GM12878 (cell line): ENCODE data around the gene SYNGR4. TPM values are rescaled to one million over a fixed set of nuclear protein-coding genes. Genes with fewer than 3 reads are reported as not detected.

Source experiments
- ATAC-seq: fragments of 200-7000 bp; cut with Tn5 transposase; 3 replicates; pipeline ENCODE4 v1.9.1; 2020; ENCODE audit warnings: mild to moderate bottlenecking, moderate library complexity
- BruUV-seq: library from RNA; stranded (reverse); fragments of 400-500 nt; replicated peaks from 2 replicates; lab custom pipeline; 2021; lab: Mats Ljungman, UMichigan
- CTCF ChIA-PET: fragments of 300-600 bp; sonication (Branson Sonifier 250); formaldehyde crosslinking; extraction: SDS; loops from one replicate; lab custom pipeline; 2021; ENCODE audit warnings: inconsistent platforms; lab: Yijun Ruan, JAX
- POLR2A ChIA-PET: fragments of 350-600 bp; formaldehyde crosslinking; extraction: SDS; loops from one replicate; lab custom pipeline; 2021; ENCODE audit warnings: inconsistent platforms; lab: Charles Lee
- RAD21 ChIA-PET: fragments of 300-600 bp; sonication (Branson Sonifier 250); formaldehyde crosslinking; loops from one replicate; lab custom pipeline; 2023; ENCODE audit warnings: antibody characterized with exemption; ENCODE audit not compliant: unreplicated experiment; lab: Charles Lee
- SMC1A ChIA-PET: fragments of 300-600 bp; sonication (Branson Sonifier 250); formaldehyde crosslinking; loops from one replicate; lab custom pipeline; 2023; ENCODE audit not compliant: unreplicated experiment, uncharacterized antibody; lab: Charles Lee
- DNase-seq: peaks from one replicate; pipeline ENCODE4 v3.0.0-alpha.2; 2011; ENCODE audit warnings: low read depth, low spot score
- FAIRE-seq: peaks from 3 replicates; lab custom pipeline; 2011; peaks lifted over from hg19 to GRCh38; lab: Jason Lieb, UNC
- H2AFZ ChIP-seq: 2 replicates; pipeline ENCODE4 v1.6.0; 2011; ENCODE audit warnings: low read depth, low read length, control low read depth; ENCODE audit not compliant: control insufficient read depth
- H3K27ac ChIP-seq: 2 replicates; pipeline ENCODE4 v1.5.1; 2011; ENCODE audit warnings: control low read depth; ENCODE audit not compliant: control insufficient read depth, insufficient read depth
- H3K27me3 ChIP-seq, 2 experiments: replicated peaks in 1 of 2; 2 replicates each; pipeline versions ENCODE4 v1.6.0 to v1.6.1; 2011; ENCODE audit warnings: low read length in 1 of 2; ENCODE audit not compliant: control insufficient read depth in 2 of 2, insufficient read depth in 2 of 2
- H3K36me3 ChIP-seq, 2 experiments: 2 replicates each; pipeline ENCODE4 v1.5.1; 2011; ENCODE audit warnings: low read length in 1 of 2; ENCODE audit not compliant: control insufficient read depth in 2 of 2, insufficient read depth in 2 of 2
- H3K4me1 ChIP-seq: 2 replicates; pipeline ENCODE4 v1.6.1; 2011; ENCODE audit warnings: mild to moderate bottlenecking, low read length, moderate library complexity, mixed read lengths; ENCODE audit not compliant: control insufficient read depth, insufficient read depth
- H3K4me2 ChIP-seq: 2 replicates; pipeline ENCODE4 v1.6.0; 2011; ENCODE audit warnings: control low read depth; ENCODE audit not compliant: control insufficient read depth, insufficient read depth
- H3K4me3 ChIP-seq: fragments of 200-600 bp; sonication (generic); 2 replicates; pipeline ENCODE4 v1.5.1; 2016
- H3K79me2 ChIP-seq: 2 replicates; pipeline ENCODE4 v1.6.0; 2011; ENCODE audit warnings: low read length; ENCODE audit not compliant: control insufficient read depth, insufficient read depth
- H3K9ac ChIP-seq: 2 replicates; pipeline ENCODE4 v1.8.0; 2011; ENCODE audit warnings: low read length, control low read depth, mixed read lengths; ENCODE audit not compliant: control insufficient read depth, insufficient read depth
- H3K9me3 ChIP-seq: replicated peaks from 3 replicates; pipeline ENCODE4 v1.5.1; 2011; ENCODE audit warnings: mild to moderate bottlenecking, low read length; ENCODE audit not compliant: control insufficient read depth, insufficient read depth
- H4K20me1 ChIP-seq: 2 replicates; pipeline ENCODE4 v1.6.0; 2011; ENCODE audit not compliant: control insufficient read depth, insufficient read depth
- ATF3 ChIP-seq: IDR thresholded peaks from 2 replicates; pipeline ENCODE4 v1.6.1; 2011; ENCODE audit warnings: low read depth, mild to moderate bottlenecking, low read length, moderate library complexity, borderline replicate concordance; ENCODE audit errors: extremely low read depth
- ESRRA ChIP-seq: IDR thresholded peaks from 2 replicates; pipeline ENCODE4 v1.6.1; 2012; ENCODE audit warnings: mild to moderate bottlenecking, low read length, improper control_type of control experiment
- HDAC2 ChIP-seq: fragments of 200-600 bp; sonication (generic); IDR thresholded peaks from 2 replicates; pipeline ENCODE4 v1.6.1; 2017
- IKZF2 ChIP-seq, 2 experiments: fragments of 450-650 bp; IDR thresholded peaks; 2 replicates each; pipeline ENCODE4 v1.6.1; 2017; ENCODE audit warnings: mild to moderate bottlenecking in 2 of 2, moderate library complexity in 2 of 2
- NFXL1 ChIP-seq: fragments of 450-650 bp; IDR thresholded peaks from 2 replicates; pipeline ENCODE4 v1.6.1; 2017; ENCODE audit warnings: antibody characterized with exemption, mild to moderate bottlenecking, borderline replicate concordance
- PBX3 ChIP-seq: IDR thresholded peaks from 2 replicates; pipeline ENCODE4 v1.6.1; 2011; ENCODE audit warnings: mild to moderate bottlenecking, low read depth, low read length, moderate library complexity; ENCODE audit not compliant: insufficient replicate concordance
- POLR2AphosphoS2 ChIP-seq: IDR thresholded peaks from 2 replicates; pipeline ENCODE4 v1.6.1; 2011; ENCODE audit warnings: low read depth, mild to moderate bottlenecking, low read length, improper control_type of control experiment, moderate library complexity
- STAT3 ChIP-seq: IDR thresholded peaks from 2 replicates; pipeline ENCODE4 v1.6.1; 2011; ENCODE audit warnings: low read depth, low read length, improper control_type of control experiment
- SUZ12 ChIP-seq: fragments of 200-600 bp; sonication (generic); IDR thresholded peaks from one replicate; pipeline ENCODE4 v1.6.1; 2018; ENCODE audit warnings: antibody characterized with exemption, mild to moderate bottlenecking; ENCODE audit not compliant: unreplicated experiment
- ZBTB33 ChIP-seq: fragments of 450-650 bp; IDR thresholded peaks from 2 replicates; pipeline ENCODE4 v1.6.1; 2017; ENCODE audit warnings: mild to moderate bottlenecking
- ZNF384 ChIP-seq: IDR thresholded peaks from 2 replicates; pipeline ENCODE4 v1.6.1; 2012; ENCODE audit warnings: low read depth, mild to moderate bottlenecking, low read length, improper control_type of control experiment, borderline replicate concordance
- ZZZ3 ChIP-seq: IDR thresholded peaks from 2 replicates; pipeline ENCODE4 v1.6.1; 2011; ENCODE audit warnings: low read depth; ENCODE audit not compliant: control insufficient read depth, insufficient read length
- WGBS: methylation state at CpG from one replicate; pipeline ENCODE4 v1.1.6; 2016; ENCODE audit warnings: low lambda C conversion rate; ENCODE audit not compliant: insufficient replicate concordance, insufficient coverage; ENCODE audit errors: missing lambda C conversion rate; 5-methylcytosine and 5-hydroxymethylcytosine counted together
- in situ Hi-C: fragments of 300-500 bp; cut with MboI; formaldehyde crosslinking; loops from 9 replicates; pipeline ENCODE4 v1.14.3; 2018; ENCODE audit warnings: mixed read lengths
- intact Hi-C: fragments of 100-400 bp; cut with micrococcal nuclease; formaldehyde crosslinking; loops from one replicate; pipeline ENCODE4 v1.14.2; 2022; ENCODE audit not compliant: unreplicated experiment
- polyA plus RNA-seq, 11 experiments: library from polyadenylated mRNA; depleted of rRNA in 4 of 11; unstranded in 6 of 11; stranded (reverse) in 5 of 11; fragments of >200 nt; fragmentation: Nextera tagmentation in 4 of 11; fragmentation: Illumina TruSeq in 1 of 11; extraction: Ambion mirVana in 4 of 11; extraction: Trizol in 1 of 11; gene quantifications; 1 replicate in 1 of 11; 2 replicates in 10 of 11; pipeline versions ENCODE4 v1.2.1 to v1.2.3, GENCODE V29; 2011 to 2016; ENCODE audit warnings: inconsistent platforms in 2 of 11, missing spikeins in 2 of 11, low read depth in 1 of 11
- total RNA-seq, 4 experiments: library from RNA; depleted of rRNA in 3 of 4; stranded (reverse); fragments of >200 nt in 3 of 4; fragmentation: Illumina TruSeq in 1 of 4; extraction: Trizol in 1 of 4; gene quantifications; 2 replicates each; pipeline versions ENCODE4 v1.2.1 to v1.2.3, GENCODE V29; 2013 to 2021

Gene SYNGR4
- total and polyA plus RNA-seq, 10 of the 15 experiments (the other 5 are each of a cell fraction or from before 2014, with no cell fraction given): 0.08 to 0.72 (median 0.17) TPM; not detected in 6

- Histone ChIP-seq H3K4me2 (no peak overlapping the region), H3K4me1 (no peaks in the 10 kb centered on the region), H3K79me2 (no peaks in the 10 kb centered on the region), H3K4me3 (no peak overlapping the region), H2AFZ (no peak overlapping the region), H4K20me1 (no peaks in the 10 kb centered on the region), H3K9ac (no peak overlapping the region), H3K27ac (no peak overlapping the region), H3K36me3 (no peaks in the 10 kb centered on the region; a peak in 1 of 4 replicates), H3K9me3 (no peaks in the 10 kb centered on the region), H3K27me3 (no peaks in the 10 kb centered on the region)
- CTCF ChIA-PET: interaction anchor here (0.7 to 1.9 kb wide), 3 partner anchors 9 to 255 kb away, joined by 3 to 8 read pairs (median 3); partner anchors contain the start of genes SYNGR4 and TMEM143
- no peak for DNase-seq
- POLR2A ChIA-PET: interaction anchor here (0.7 to 1.2 kb wide), 3 partner anchors 10 to 744 kb away, joined by 3 to 5 read pairs (median 5); partner anchors contain the start of genes SYNGR4 and TMEM143
- FAIRE-seq: no peak
- intact Hi-C loops: no loop called here
- in situ Hi-C loops: no loop called here
- RAD21 ChIA-PET: no interaction called here
- TF ChIP-seq ZZZ3: no peak
- TF ChIP-seq POLR2AphosphoS2: no peak
- TF ChIP-seq ZNF384: no peak
- TF ChIP-seq SUZ12: no peak
- no peak for TF ChIP-seq ATF3
- TF ChIP-seq PBX3: no peak
- TF ChIP-seq ZBTB33: no peak
- TF ChIP-seq ESRRA: no peak
- no peak for TF ChIP-seq STAT3
- no peak for TF ChIP-seq HDAC2
- TF ChIP-seq NFXL1: no peak
- TF ChIP-seq IKZF2 (IDR thresholded peaks at IDR 0.05): no peak
- ATAC-seq: no peak
- no TSS peak for BruUV-seq
- SMC1A ChIA-PET: interaction anchor here (0.6 to 1.1 kb wide), 2 partner anchors 8 to 1596 kb away, joined by 3 to 4 read pairs; no protein-coding TSS in a partner anchor
- WGBS: 95% methylated on average over 15 of the region's 15 CpGs
Measured at GRCh38 chr19:48354332-48354992, 9.7 kb upstream of the SYNGR4 start.
